ENCODE measurements around the gene CREBRF. TPM values are rescaled to one million over a fixed set of nuclear protein-coding genes. Genes with fewer than 3 reads are reported as not detected.

The CREBRF gene
- total RNA-seq, 1 experiment from 2014 or later, result 25.6 TPM

DNA sequence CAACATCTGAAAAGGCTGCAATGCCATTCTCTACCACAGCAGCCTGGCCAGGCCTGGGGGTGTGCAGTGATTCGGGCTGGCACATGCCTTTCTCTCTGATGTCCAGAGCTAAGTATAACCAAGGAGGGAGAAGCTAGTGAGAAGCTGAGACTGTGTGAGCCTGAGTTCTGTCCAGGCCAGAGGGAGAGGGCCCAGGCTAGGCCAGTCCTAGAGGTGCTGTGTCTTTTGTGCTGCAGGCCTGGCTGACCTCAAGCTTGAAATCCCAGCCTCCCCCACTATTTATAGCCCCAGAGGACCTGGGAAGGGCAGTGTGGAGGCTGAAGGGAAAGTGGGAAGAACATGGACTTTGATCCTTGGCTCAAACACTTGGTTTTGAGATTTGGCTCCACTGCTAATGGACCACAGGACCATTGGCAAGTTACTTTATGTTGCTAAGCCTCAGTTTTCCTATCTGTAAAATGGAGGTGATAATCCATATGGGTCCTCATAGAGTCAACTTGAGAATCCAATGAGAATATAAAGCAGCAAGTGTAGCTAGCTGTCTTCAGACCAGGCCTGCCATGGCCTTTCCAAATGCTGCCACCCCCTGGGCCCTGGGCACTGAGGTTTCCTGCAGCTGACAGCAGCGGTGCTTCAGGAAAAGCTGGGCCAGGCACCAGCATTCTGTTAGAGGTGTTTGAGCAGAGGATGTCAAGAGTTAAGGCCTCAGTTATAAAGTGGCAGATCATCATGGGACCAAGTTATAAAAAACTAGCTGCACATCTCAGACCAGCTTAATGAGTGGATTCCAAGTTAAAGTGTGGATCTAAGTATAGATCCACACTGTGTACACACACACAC, 109.2 kb downstream of the CREBRF start:
- no peak for DNase-seq (ENCODE audit: low read depth, low spot score)
- in situ Hi-C loops (cut with HindIII; ENCODE audit: low pct_unique_long_range_greater_than_20kb, low sequenced_read_pairs), result no loop called here

DNA sequence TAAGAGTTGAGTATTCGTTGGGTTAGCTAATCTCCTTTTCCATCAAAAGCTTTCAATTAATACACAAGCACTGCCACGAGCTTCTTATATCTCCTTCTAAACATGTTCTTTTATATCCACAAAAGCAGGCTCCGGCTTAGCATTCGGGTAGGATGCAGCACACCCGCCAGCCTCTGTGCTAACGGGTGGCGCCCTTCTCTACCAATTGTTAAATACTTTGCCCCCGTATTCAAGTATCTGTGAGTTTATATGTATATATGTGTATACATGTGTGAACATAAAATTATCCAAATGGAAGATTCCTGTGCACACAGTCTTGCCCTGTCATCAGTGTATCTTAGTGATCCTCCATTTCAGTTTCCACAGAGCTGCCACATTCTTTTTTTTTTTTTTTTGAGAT, 116.0 kb downstream of the CREBRF start:
- in situ Hi-C loops (cut with HindIII; ENCODE audit: low pct_unique_long_range_greater_than_20kb, low sequenced_read_pairs), result no loop called here

DNA sequence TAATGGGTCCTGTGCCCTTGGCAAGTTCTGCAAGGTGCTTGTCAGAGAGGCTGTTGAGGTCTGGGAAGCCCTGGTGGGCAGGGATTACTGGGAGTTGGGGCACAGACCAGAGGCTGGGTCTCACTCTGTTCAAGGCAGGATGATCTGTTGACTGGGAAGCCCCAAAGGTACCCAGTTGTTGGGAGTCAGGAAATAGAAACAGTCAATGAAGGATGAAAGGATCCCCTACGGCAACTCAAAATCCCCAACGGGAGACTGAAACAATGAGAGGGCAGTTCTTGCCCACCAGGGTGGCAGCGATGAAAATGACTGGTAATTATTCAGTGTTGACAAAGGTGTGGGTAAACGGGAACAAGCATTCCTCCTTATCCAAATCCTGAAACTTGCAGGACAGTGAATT, 119.4 kb downstream of the CREBRF start:
- in situ Hi-C loops (cut with HindIII; ENCODE audit: low pct_unique_long_range_greater_than_20kb, low sequenced_read_pairs), result no loop called here
- no peak for DNase-seq (ENCODE audit: low read depth, low spot score)

More for the DNA sequence above, 116.0 kb downstream of the CREBRF start:
- DNase-seq (ENCODE audit: low read depth, low spot score), result peak; percentile 19

DNA sequence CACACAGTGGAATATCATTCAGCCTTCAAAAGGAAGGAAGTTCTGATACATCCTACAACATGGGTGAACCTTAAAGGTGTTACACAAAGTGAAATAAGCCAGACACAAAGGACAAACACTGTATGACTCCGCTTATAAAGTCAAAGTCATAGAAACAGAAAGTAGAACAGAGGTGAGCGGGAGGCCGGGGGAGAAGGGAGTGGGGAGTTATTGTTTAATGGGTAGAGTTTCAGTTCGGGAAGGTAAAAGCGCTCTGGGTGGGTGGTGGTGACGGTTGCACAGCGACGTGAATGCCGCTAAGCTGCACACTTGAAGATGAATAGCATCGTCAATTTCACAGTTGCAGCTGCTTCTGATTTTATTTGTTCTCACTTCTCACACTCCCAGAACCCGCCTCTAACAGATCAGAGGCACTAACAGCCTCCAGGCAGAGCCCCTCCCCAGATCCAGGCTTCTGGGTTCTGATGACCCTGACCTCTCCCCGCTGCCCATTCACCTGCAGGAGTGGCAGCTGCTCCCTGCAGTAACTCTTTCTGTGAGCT, 122.3 kb downstream of the CREBRF start:
- no peak for DNase-seq (ENCODE audit: low read depth, low spot score)
- in situ Hi-C loops (cut with HindIII; ENCODE audit: low pct_unique_long_range_greater_than_20kb, low sequenced_read_pairs), result no loop called here

DNA sequence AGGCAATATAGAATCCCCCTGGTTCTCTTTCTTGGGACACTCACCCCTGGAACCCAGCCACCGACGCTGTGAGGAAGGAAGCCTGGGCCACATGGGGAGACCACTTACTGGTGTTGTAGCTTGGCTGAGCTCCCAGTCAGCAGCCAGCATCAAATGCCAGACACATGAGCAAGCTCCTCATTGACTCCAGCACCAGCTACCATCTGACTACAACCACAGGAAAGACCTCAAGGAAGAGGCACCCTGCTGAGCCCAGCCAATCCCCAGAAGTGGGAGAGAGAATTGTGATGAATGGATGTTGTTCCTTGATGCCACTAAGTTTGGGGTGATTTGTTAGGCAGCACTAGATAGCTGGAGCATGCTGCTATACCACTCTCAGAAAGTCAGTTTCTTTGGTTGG, 124.2 kb downstream of the CREBRF start:
- in situ Hi-C loops (cut with HindIII; ENCODE audit: low pct_unique_long_range_greater_than_20kb, low sequenced_read_pairs), result no loop called here
- peak; percentile 7 for DNase-seq (ENCODE audit: low read depth, low spot score)

DNA sequence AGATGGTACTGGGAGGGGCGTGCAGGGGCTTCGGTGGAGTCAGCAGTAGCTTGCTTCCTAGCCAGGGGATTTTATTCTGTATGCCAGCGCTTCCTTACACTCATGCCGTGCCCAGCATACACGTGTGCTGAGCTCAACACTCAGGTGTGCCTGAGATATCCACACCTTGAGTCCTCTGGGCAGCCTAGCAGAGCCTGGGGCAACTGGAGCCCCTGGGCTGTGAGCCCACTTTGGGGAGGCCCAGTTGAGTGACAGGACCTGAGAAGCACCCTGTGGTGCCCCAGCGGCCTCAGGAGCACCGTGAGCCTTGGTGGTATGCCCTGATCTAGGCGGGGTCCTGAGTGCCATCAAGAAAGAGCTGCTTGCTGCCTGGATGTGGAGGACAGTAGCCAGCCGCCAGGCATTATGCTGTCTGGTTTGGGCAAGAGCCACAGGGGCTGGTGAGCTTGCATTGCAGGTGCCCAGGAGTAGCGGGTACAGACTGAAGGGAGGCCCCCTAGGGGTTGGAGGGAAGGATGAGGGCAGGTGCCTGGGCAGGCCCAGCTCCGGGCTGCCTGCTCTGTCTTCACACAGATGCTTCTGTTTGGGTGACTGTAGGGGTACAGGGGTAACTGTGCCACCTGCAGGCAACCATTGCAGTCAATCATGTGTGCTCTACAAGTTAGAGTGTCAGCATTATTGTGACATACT, 131.0 kb downstream of the CREBRF start:
- in situ Hi-C loops (cut with HindIII; ENCODE audit: low pct_unique_long_range_greater_than_20kb, low sequenced_read_pairs), result no loop called here
- no peak for DNase-seq (ENCODE audit: low read depth, low spot score)

DNA sequence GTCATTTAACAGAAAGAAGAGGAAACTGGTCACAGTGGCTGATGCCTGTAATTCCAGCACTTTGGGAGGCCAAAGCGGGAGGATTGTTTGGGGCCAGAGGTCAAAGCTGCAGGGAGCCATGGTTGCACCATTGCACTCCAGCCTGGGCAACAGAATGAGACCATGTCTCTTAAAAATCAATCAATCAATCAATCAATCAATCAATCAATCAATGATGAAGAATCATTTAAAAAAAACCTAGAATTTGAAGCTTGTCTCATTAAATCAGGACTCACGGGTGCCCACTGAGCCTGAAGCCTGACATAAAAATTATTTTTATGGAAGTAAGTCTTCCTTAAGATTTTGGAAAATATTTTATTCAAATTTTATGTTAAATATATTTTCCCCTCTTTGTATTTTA, 132.1 kb downstream of the CREBRF start:
- no peak for DNase-seq (ENCODE audit: low read depth, low spot score)
- in situ Hi-C loops (cut with HindIII; ENCODE audit: low pct_unique_long_range_greater_than_20kb, low sequenced_read_pairs), result no loop called here

Small RNA genes within 50 kb of the gene (small RNA-seq; reads per million reads assigned to genes)
- gene RF00019, result 0 reads per million in 2 experiments
- gene SNORA74B, result 13.7 to 29.2 reads per million in 2 experiments

Other genes with a start within 250 kb of the CREBRF start
- 91.3 and 98.4 TPM in 2 replicates for gene ERGIC1, start 222.1 kb upstream of the CREBRF start, total RNA-seq (2014; rRNA removed; shearing (Covaris generic))
- gene RPL26L1, start 96.9 kb upstream of the CREBRF start, total RNA-seq (2014; rRNA removed; shearing (Covaris generic)), result 97.8 and 107 TPM in 2 replicates
- gene ATP6V0E1, start 72.6 kb upstream of the CREBRF start, total RNA-seq (2014; rRNA removed; shearing (Covaris generic)), result 303 and 324 TPM in 2 replicates
- gene BNIP1, start 88.2 kb downstream of the CREBRF start, total RNA-seq (2014; rRNA removed; shearing (Covaris generic)), result 17.1 and 18.0 TPM in 2 replicates
- not detected in 2 replicates for gene NKX2-5, start 178.9 kb downstream of the CREBRF start, total RNA-seq (2014; rRNA removed; shearing (Covaris generic))

All from SK-MEL-5 (cell line).